SH-SY5Y (cell line): ENCODE results near the gene XAF1.

Source experiments
- GATA2 ChIP-seq: IDR thresholded peaks from 2 replicates; pipeline ENCODE4 v1.6.1; 2011; ENCODE audit warnings: mild to moderate bottlenecking, low read depth, low read length
- GATA3 ChIP-seq: IDR thresholded peaks from 2 replicates; pipeline ENCODE4 v1.6.1; 2011; ENCODE audit warnings: low read depth, mild to moderate bottlenecking, low read length, moderate library complexity

- no peak for TF ChIP-seq GATA2
- TF ChIP-seq GATA3, result no peak
These were observed 43.9 kb downstream of the XAF1 start for GRCh38 chr17:6799738-6800137.
